Tibial nerve (tissue), 4 donors: Measurements from ENCODE around the gene SEMA5B. TPM values are rescaled to one million over a fixed set of nuclear protein-coding genes. Genes with fewer than 3 reads are reported as not detected.

Experiments used
- DNase-seq, 2 donors: peaks; one replicate each; pipeline ENCODE4 v3.0.0-alpha.2; 2019; ENCODE audit warnings: low spot score in 2 of 2
- H3K27ac ChIP-seq, 4 donors: fragments of 200-600 bp; sonication (generic) in 3 of 4; one replicate each; pipeline ENCODE4 v1.5.1; 2017 to 2019; ENCODE audit warnings: mild to moderate bottlenecking in 1 of 4
- H3K27me3 ChIP-seq, 2 donors: fragments of 200-600 bp; sonication (generic) in 1 of 2; one replicate each; pipeline versions ENCODE4 v1.5.1 to v1.6.0; 2017 to 2019
- H3K36me3 ChIP-seq, 3 donors: fragments of 200-600 bp; sonication (generic); one replicate each; pipeline ENCODE4 v1.5.1; 2018 to 2019
- H3K4me1 ChIP-seq, 4 donors: fragments of 200-600 bp; sonication (generic) in 3 of 4; one replicate each; pipeline ENCODE4 v1.5.1; 2017 to 2019
- H3K4me3 ChIP-seq, 4 donors: fragments of 200-600 bp; sonication (generic) in 3 of 4; one replicate each; pipeline ENCODE4 v1.5.1; 2017 to 2019; ENCODE audit warnings: mild to moderate bottlenecking in 1 of 4, moderate library complexity in 1 of 4
- H3K9me3 ChIP-seq, 4 donors: fragments of 200-600 bp; sonication (generic) in 3 of 4; one replicate each; pipeline ENCODE4 v1.5.1; 2017 to 2019
- CTCF ChIP-seq, 5 experiments: fragments of 200-600 bp in 3 of 5; fragments of 450-650 bp in 2 of 5; sonication (generic) in 3 of 5; IDR thresholded peaks; one replicate each; pipeline ENCODE4 v1.5.1; 2016 to 2019; ENCODE audit warnings: antibody characterized with exemption in 5 of 5, mild to moderate bottlenecking in 3 of 5, moderate library complexity in 2 of 5
- EP300 ChIP-seq, 2 donors: sonication (generic); formaldehyde crosslinking; IDR thresholded peaks; one replicate each; pipeline ENCODE4 v1.6.1; 2017; ENCODE audit warnings: antibody characterized with exemption in 2 of 2, mild to moderate bottlenecking in 1 of 2
- POLR2A ChIP-seq, 2 donors: fragments of 450-650 bp; IDR thresholded peaks; one replicate each; pipeline ENCODE4 v1.6.1; 2017; ENCODE audit warnings: antibody characterized with exemption in 2 of 2, mild to moderate bottlenecking in 2 of 2, moderate library complexity in 2 of 2
- WGBS, 2 donors: methylation state at CpG; one replicate each; pipeline ENCODE4 v1.1.5; 2018; 5-methylcytosine and 5-hydroxymethylcytosine counted together
- total RNA-seq, 4 donors: library from RNA; depleted of rRNA; stranded (reverse); fragments of >200 nt; gene quantifications; one replicate each; pipeline ENCODE4 v1.1.0, GENCODE V29; 2016

Gene SEMA5B
- total RNA-seq, 4 donors from 2014 or later, result 6.7 to 19.7 (median 13.1) TPM

DNA sequence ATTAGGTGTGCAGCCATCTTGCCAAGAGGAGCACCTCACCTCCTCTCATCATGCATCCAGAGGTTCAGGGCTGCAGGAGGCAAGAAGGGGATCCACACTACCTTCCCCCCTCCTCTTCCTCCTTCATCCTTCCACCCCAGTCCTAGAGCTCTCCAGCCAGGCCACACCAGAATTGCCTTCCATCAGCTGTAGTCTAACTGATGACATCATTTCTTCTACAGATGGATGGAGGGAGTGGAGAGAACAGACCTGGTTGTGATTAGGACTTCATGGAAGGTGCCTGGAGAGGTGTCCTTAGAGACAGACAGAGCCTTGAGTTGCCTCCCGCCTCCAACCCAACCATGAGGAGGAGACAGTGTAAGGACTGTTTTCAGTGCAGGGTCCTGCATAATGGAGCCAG, 14.9 kb downstream of the SEMA5B start:
- Histone ChIP-seq H3K36me3 (no peaks in the 10 kb centered on the region), H3K4me1 (no peaks in the 10 kb centered on the region), H3K9me3 (no peaks in the 10 kb centered on the region), H3K27me3 (no peaks in the 10 kb centered on the region), H3K4me3 (no peak overlapping the region), H3K27ac (no peak overlapping the region)
- no peak for DNase-seq
- TF ChIP-seq CTCF (IDR thresholded peaks at IDR 0.05), result no peak
- TF ChIP-seq POLR2A (IDR thresholded peaks at IDR 0.05), result no peak
- no peak for TF ChIP-seq EP300 (IDR thresholded peaks at IDR 0.05)
- WGBS, 2 donors, result 100% methylated on average over 1 of the region's 1 CpG

GRCh38 chr3:123011447-123011846, 16.1 kb downstream of the SEMA5B start:
- TF ChIP-seq CTCF (IDR thresholded peaks at IDR 0.05) (no peak), POLR2A (IDR thresholded peaks at IDR 0.05) (no peak), EP300 (IDR thresholded peaks at IDR 0.05) (no peak)
- Histone ChIP-seq H3K27me3 (no peaks in the 10 kb centered on the region), H3K27ac (no peak overlapping the region), H3K9me3 (no peaks in the 10 kb centered on the region), H3K4me1 (no peaks in the 10 kb centered on the region), H3K36me3 (no peaks in the 10 kb centered on the region), H3K4me3 (no peak overlapping the region)
- WGBS, 2 donors, result 73 to 100% methylated on average over 1 of the region's 1 CpG
- no peak for DNase-seq

DNA sequence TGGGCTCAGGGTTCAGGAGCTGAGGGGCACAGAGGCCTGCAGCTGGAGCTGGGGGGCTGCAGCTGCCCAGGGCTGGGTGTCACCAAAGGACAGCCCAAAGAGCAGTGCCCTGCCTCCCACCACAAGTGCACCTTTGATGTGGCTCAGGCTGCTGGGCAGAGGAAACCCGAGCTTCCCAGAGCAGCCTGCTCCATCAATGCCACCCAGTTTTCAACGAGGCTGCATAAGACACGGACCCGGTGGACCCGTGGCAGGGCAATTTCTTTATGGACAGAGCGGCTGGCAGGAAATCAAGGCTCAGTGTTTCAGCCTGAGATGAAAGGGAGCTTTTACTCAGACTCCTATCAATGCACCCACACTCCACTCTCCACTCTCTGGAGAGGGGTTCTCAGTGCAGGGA, 18.7 kb downstream of the SEMA5B start:
- Histone ChIP-seq H3K4me3 (no peak overlapping the region), H3K27me3 (no peaks in the 10 kb centered on the region), H3K36me3 (no peaks in the 10 kb centered on the region), H3K9me3 (no peaks in the 10 kb centered on the region), H3K4me1 (no peaks in the 10 kb centered on the region), H3K27ac (no peak overlapping the region)
- WGBS, 2 donors, result 38 to 52% methylated on average over 6 of the region's 6 CpGs
- TF ChIP-seq EP300 (IDR thresholded peaks at IDR 0.05) (no peak), POLR2A (IDR thresholded peaks at IDR 0.05) (no peak), CTCF (IDR thresholded peaks at IDR 0.05) (no peak)
- DNase-seq, result no peak

- Histone ChIP-seq H3K4me3 (no peak overlapping the region), H3K36me3 (no peaks in the 10 kb centered on the region), H3K27me3 (no peaks in the 10 kb centered on the region), H3K4me1 (no peaks in the 10 kb centered on the region), H3K27ac (no peak overlapping the region), H3K9me3 (no peaks in the 10 kb centered on the region)
- TF ChIP-seq POLR2A (IDR thresholded peaks at IDR 0.05) (no peak), CTCF (IDR thresholded peaks at IDR 0.05) (no peak), EP300 (IDR thresholded peaks at IDR 0.05) (no peak)
- DNase-seq, result no peak
- WGBS, 2 donors, result 23 to 25% methylated on average over 2 of the region's 2 CpGs
These were observed 21.0 kb downstream of the SEMA5B start for GRCh38 chr3:123006609-123007008.

- Histone ChIP-seq H3K36me3 (no peaks in the 10 kb centered on the region), H3K4me1 (no peaks in the 10 kb centered on the region), H3K27ac (no peak overlapping the region), H3K27me3 (no peaks in the 10 kb centered on the region), H3K9me3 (no peaks in the 10 kb centered on the region), H3K4me3 (no peak overlapping the region)
- no peak for DNase-seq
- TF ChIP-seq EP300 (IDR thresholded peaks at IDR 0.05) (no peak), CTCF (IDR thresholded peaks at IDR 0.05) (no peak), POLR2A (IDR thresholded peaks at IDR 0.05) (no peak)
- WGBS, 2 donors, result 95 to 97% methylated on average over 1 of the region's 1 CpG
These were observed 22.3 kb downstream of the SEMA5B start for GRCh38 chr3:123005291-123005690.
